ENCODE results near the gene SNURF.

DNA sequence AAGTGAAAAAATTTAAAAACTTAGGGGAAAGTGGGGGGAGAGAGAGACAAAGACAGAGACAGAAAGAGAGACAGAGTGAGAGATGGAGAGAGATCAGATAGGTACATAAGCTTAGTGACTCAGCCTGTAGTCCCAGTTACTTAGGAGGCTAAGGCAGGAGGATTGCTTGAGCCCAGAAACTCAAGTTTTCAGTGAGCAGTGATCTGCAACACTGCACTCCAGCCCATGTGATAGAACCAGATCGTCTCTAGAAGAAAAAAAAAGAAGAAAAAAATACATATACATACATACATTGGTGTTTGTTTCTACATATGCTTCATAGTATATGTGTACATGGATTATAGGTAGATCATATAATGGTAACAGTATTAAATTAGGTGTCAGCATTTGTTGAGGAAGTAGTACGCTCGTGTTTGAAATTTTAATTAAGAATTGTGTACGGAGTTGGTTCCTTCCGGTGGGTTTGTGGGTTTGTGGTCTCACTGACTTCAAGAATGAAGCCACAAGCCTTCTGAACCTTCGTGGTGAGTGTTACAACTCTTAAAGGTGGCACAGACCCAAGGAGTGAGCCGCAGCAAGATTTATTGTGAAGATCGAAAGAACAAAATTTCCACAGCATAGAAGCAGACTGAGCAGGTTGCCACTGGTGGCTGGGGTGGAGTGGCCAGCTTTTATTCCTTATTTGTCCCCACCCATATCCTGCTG is 38.3 kb upstream of the SNURF start:
- TF ChIP-seq, protein P1, sequence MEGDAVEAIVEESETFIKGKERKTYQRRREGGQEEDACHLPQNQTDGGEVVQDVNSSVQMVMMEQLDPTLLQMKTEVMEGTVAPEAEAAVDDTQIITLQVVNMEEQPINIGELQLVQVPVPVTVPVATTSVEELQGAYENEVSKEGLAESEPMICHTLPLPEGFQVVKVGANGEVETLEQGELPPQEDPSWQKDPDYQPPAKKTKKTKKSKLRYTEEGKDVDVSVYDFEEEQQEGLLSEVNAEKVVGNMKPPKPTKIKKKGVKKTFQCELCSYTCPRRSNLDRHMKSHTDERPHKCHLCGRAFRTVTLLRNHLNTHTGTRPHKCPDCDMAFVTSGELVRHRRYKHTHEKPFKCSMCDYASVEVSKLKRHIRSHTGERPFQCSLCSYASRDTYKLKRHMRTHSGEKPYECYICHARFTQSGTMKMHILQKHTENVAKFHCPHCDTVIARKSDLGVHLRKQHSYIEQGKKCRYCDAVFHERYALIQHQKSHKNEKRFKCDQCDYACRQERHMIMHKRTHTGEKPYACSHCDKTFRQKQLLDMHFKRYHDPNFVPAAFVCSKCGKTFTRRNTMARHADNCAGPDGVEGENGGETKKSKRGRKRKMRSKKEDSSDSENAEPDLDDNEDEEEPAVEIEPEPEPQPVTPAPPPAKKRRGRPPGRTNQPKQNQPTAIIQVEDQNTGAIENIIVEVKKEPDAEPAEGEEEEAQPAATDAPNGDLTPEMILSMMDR (IDR thresholded peaks at IDR 0.05; ENCODE audit: low read depth, low read length, poor library complexity, severe bottlenecking): no peak
- TF ChIP-seq EZH2phosphoT487 (IDR thresholded peaks at IDR 0.05; ENCODE audit: borderline replicate concordance, low read length): no peak

Measured in DOHH2 (cell line).